ENCODE data around the gene RAPGEF6. TPM values are rescaled to one million over a fixed set of nuclear protein-coding genes. Genes with fewer than 3 reads are reported as not detected.

The RAPGEF6 gene
- total RNA-seq, 1 experiment from 2014 or later, result 9.7 TPM

DNA sequence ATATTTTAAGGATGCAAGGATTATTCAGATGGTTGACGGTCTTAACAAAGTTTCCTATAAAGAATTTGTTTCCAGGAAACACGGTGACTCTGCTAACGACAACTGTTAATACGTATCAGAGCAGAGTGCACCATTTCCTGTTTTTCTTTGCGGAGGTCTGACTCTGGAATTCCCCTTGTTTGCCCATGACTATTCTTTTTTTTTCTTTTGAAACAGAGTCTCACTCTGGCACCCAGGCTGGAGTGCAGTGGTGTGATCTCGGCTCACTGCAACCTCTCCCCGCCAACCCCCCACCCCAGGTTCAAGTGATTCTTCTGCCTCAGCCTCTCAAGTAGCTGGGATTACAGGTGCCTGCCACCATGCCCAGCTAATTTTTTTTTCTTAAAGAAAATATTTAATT is 255.3 kb downstream of the RAPGEF6 start:
- Histone ChIP-seq H2AFZ (ENCODE audit: low read length) (no peak overlapping the region), H3K4me1 (ENCODE audit: insufficient read depth, low read length) (peaks cover 16% of the 10 kb centered on the region), H3K36me3 (ENCODE audit: low read depth, low read length) (no peaks in the 10 kb centered on the region), H3K79me2 (ENCODE audit: low read length) (no peaks in the 10 kb centered on the region), H3K4me2 (ENCODE audit: low read length) (peak overlapping the region; percentile 38; the same call in 1 of the 2 replicates), H3K4me3 (ENCODE audit: low read length) (no peak overlapping the region), H3K9ac (ENCODE audit: low read length) (peak overlapping the region; percentile 27; the same call in 1 of the 2 replicates), H4K20me1 (ENCODE audit: low read length) (no peaks in the 10 kb centered on the region), H3K27ac (ENCODE audit: low read length) (peak overlapping the region; percentile 67), H3K9me3 (ENCODE audit: low read length) (no peaks in the 10 kb centered on the region), H3K9me2 (replicated peaks; ENCODE audit: low read length) (no peaks in the 10 kb centered on the region), H3K27me3 (ENCODE audit: low read length) (no peaks in the 10 kb centered on the region), H3F3A (ENCODE audit: low read length, unreplicated experiment) (no peaks in the 10 kb centered on the region)
- intact Hi-C loops (cut with micrococcal nuclease), result loop anchor here (2.0 to 10.0 kb wide), 3 partner anchors 51 to 215 kb away; partner anchors contain the start of gene HINT1
- DNase-seq (peak; percentile 61), ATAC-seq (peak; percentile 71)
- ChIA-PET CTCF (no interaction called here), POLR2A (ENCODE audit: unreplicated experiment) (no interaction called here)
- no TSS peak for BruUV-seq (replicated peaks)
- TF ChIP-seq EZH2 (IDR thresholded peaks at IDR 0.05; ENCODE audit: low read length, unreplicated experiment) (no peak), EZH2phosphoT487 (IDR thresholded peaks at IDR 0.05; ENCODE audit: borderline replicate concordance, low read length) (no peak), CTCF (conservative IDR thresholded peaks at IDR 0.05; ENCODE audit: low read depth, low read length) (no peak)

- Histone ChIP-seq H3K9ac (ENCODE audit: low read length) (0 out of 2 replicates have a peak overlapping the region, but pooled peaks have one; percentile 21), H3K27me3 (ENCODE audit: low read length) (no peaks in the 10 kb centered on the region), H3K4me1 (ENCODE audit: insufficient read depth, low read length) (peaks cover 16% of the 10 kb centered on the region), H3K9me2 (replicated peaks; ENCODE audit: low read length) (no peaks in the 10 kb centered on the region), H3K4me3 (ENCODE audit: low read length) (no peak overlapping the region), H3K4me2 (ENCODE audit: low read length) (peak overlapping the region; percentile 38; the same call in 1 of the 2 replicates), H3K36me3 (ENCODE audit: low read depth, low read length) (no peaks in the 10 kb centered on the region), H2AFZ (ENCODE audit: low read length) (no peak overlapping the region), H3K27ac (ENCODE audit: low read length) (peak overlapping the region; percentile 67), H4K20me1 (ENCODE audit: low read length) (no peaks in the 10 kb centered on the region), H3K79me2 (ENCODE audit: low read length) (no peaks in the 10 kb centered on the region), H3F3A (ENCODE audit: low read length, unreplicated experiment) (no peaks in the 10 kb centered on the region), H3K9me3 (ENCODE audit: low read length) (no peaks in the 10 kb centered on the region)
- ATAC-seq (no peak), DNase-seq (no peak)
- TF ChIP-seq EZH2phosphoT487 (IDR thresholded peaks at IDR 0.05; ENCODE audit: borderline replicate concordance, low read length), result no peak
- no peak for TF ChIP-seq CTCF (conservative IDR thresholded peaks at IDR 0.05; ENCODE audit: low read depth, low read length)
- TF ChIP-seq EZH2 (IDR thresholded peaks at IDR 0.05; ENCODE audit: low read length, unreplicated experiment), result no peak
- ChIA-PET POLR2A (ENCODE audit: unreplicated experiment) (no interaction called here), CTCF (no interaction called here)
- intact Hi-C loops (cut with micrococcal nuclease), result loop anchor here (2.0 to 5.0 kb wide), 2 partner anchors 50 to 107 kb away; no protein-coding TSS in a partner anchor
- BruUV-seq (replicated peaks), result no TSS peak
These were observed 256.1 kb downstream of the RAPGEF6 start for GRCh38 chr5:131378721-131379541.
